HG03135 (cell line): ENCODE data around the gene LZTFL1.

Source experiments
- ATAC-seq: cut with Tn5 transposase; IDR thresholded peaks from one replicate; pipeline ENCODE4 v1.9.1; 2021; ENCODE audit warnings: mild to moderate bottlenecking, moderate library complexity; ENCODE audit not compliant: unreplicated experiment

Gene LZTFL1

DNA sequence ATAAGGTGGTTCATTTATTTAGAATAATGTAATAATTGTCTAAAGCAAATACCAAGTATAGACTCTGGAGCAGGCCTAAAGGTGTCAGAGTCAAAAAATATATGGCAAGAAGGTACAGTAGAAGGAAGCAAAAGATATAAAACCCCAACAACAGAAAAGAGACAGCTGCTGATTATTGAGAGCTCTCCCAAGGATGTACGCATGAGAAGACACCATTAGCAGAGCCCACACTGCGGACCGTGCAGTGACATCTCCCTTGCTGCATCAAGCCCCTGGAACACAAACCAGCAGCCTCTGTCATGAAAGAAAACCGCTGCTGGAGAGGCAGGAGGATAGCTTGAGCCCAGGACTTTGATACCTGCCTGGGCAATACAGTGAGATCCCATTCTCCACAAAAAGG, 27.6 kb downstream of the LZTFL1 start:
- ATAC-seq = no peak

DNA sequence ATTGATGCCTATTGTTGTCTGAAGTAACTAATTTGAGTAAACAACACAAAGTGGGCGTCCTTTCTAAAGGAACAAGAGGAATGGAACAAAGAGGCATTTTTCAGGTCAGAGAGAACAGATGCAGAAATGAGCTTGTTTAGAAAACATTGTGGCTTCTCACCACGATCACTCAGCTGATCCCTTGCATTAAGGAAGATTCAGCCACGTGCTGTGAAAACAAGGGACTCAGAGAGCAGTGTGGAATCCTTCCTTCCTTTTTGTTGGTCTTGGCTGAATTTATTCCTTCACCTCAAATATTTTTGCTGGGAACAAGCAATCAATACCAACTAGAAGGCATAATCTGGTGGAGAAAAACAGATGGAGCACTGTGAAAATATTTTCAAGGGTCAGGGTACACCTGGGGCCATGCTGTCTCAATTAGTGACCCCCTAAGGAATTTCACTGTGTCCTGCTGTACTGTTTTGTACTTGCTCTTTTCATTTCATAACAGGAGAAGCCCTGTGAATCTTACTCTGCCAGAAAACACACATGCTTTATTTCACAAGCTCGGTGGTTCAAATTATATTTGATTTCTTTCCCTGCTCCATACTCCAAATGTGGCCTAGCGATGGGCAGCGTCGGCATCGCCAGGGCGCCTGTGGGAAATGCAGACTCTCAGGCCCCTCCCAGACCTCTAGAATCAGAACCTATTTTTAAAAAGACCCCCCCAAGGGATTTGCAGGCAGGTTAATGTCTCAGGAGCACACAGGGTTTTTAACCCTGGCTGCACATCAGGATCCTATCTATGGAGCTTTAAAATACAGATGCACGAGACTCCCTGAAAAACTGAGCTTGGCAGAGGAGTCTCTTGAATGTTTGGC, 34.0 kb downstream of the LZTFL1 start:
- no peak for ATAC-seq

DNA sequence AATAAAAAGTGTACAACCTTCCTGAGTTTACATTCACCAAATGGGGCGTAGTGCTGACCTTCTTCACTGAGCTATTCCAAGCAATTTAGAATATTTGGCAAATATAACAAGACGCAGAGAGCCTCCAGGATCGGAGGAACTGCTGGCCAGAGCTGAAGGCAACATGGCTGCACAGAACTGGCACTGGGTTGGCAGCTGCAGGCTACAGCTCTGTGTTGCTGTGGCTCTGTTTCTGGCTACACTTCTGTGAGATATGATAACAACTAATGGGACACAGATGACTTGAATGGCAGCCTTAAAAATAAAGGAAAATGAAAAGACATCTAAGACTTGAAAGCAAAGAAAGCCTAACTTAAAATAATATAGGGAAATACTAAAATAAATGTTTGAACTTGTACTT, 34.8 kb downstream of the LZTFL1 start:
- no peak for ATAC-seq

- ATAC-seq = no peak
Measured at GRCh38 chr3:45806072-45806471, 35.8 kb downstream of the LZTFL1 start.

GRCh38 chr3:45803252-45803935, 38.5 kb downstream of the LZTFL1 start:
- no peak for ATAC-seq

DNA sequence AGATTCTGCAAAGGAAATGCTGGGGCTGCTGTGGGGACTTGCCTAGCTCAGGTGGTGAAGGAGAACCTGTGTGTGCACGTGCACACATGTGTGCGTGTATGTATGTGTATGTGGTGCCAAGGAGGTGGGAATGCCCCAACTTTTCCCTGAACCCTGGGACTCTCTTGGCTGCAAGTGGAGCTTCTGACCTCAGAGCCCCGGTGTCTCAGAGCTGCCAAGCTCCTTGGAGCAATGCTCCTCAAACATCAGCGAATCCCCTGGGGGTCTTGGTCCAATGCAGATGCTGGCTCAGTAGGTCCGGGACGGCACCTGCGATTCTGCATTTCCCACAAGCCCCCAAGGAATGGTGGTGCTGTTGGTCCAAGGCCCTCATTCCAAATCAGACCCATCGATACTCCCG, 39.8 kb downstream of the LZTFL1 start:
- ATAC-seq = no peak

GRCh38 chr3:45800611-45801010, 41.3 kb downstream of the LZTFL1 start:
- ATAC-seq = no peak

DNA sequence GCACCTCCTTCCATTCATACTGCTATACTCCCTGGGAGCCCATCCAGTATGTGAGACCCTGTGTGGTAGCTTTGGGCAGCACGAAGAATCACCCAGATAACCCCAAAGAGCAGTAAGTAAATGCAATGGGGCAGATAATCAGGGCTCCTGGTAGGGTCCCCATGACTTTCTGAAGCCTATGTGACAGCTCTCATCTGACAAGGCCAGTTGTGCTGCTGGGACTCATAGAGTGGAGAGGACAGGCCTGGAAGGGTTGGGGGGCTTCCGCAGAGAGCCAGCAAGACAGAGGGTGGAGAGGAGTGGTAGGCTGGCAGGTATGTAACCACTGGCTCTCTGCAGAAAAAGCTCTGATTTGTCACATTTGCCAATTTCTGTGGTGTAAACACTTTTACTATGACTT, 42.3 kb downstream of the LZTFL1 start:
- ATAC-seq = no peak

DNA sequence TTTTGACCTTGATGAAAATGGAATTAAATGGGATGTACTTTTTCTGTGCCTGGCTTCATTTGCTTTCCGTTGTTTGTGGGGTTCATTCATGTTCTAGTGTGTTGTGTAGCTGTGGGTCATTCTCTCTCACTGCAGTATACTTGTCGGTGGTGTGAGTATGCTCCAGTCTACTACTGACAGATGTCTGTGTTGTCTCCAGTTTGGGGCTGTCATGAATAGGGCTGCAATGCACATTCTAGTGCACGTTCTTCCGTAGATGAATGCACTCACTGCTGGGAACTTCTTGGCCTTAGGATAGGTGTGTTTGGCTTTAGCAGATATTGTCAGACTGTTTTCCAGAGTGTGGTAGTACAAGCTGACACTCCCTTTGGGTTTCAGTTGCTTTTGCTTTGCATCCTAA, 43.9 kb downstream of the LZTFL1 start:
- no peak for ATAC-seq

DNA sequence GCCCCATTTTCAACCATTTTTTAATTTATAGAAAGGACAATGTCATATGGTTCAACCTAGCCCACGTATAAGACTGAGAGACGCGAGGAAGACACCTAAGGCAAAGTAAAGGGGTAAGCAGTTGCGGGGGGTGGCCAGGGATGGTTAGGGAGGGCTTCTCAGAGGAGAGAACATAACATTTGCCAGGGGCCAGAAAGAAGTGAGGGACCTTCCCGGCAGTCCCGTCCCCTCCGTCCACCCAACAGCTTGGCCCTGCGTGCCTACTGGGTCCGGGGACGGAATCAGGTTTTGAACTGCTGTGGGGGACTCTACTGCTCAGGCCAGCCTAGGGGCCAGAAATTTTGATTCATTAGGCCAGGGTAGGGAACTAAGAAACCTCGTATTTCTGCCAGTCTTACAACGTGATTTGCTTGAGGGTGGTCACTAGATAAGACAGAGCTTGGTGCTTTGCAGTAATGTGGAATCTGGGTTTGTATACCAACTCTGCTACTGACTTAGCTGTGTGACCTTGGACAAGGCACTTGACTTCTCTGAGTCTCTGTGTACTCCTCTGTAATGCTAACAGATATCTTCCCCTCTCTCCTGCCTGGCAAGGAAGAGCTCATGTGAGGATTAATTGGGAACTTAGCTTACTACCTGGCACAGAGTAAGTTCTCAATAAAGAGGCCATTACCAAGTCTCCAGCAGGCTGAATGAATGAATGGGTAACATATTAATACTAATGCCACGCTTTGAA, 44.8 kb downstream of the LZTFL1 start:
- no peak for ATAC-seq

DNA sequence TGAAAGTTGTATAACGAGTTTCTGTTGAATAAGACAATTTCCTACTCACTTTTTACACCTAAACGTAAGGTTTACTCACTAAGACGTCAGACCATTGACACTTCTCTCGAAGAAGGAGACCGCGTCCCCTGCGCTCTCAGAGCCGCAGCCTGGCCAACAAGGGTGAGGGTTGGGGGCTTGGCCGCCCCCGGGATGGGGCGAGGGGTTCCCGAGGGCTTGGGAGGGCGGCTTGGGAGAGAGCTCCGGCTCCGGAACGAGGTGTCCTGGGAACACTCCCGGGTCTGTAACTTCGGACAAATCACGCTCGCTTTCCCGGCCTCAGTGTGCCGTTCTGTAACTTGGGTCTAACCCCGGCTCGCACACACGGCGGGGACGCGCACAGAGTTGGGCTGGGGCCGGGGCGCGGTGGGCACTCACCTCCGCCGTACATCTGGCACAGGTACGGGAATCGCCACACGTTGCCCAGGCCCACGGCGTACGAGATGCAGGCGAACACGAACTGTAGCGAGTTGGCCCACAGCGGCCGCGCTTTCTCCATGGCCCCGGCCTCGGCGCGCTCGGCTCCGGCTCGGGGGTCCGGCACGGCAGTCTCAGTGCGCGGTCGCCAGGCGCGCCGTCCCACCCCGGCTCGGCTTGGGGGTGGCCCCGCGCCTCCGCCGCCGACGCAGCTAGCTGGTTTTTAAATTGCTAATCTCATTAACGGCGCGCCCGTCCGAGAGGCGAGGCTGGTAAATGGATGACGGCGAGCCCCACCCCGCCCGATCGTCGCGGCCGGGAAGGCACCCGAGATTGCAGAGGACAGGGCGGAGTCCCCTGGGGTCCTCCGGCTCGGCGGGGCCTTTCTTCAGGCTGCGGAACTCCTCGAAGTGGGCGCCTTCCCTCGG, 45.8 kb downstream of the LZTFL1 start, which contains the start of gene SLC6A20:
Gene SLC6A20, minus strand, starts transcription at position 655 of the 884 bp plus-strand sequence. Its CDS starts 117 bp downstream, at position 538.
- ATAC-seq = no peak

DNA sequence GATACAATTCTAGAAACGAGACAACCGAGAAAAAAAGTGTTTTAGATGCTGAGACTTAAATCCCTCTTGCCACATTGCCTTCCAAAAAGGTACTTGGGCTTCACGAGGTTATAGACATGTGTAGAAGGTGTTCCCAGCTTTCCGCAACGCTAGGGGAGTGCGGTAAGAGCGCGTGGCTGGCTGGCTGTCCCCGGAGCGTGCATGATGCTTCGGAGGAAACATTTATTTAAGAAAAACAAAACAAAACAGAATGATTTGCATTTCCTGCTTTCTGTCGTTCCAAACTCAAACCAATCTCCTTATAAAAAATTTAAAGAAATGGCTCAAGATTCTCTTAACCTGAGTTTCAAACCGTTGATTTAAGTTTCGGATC, 46.4 kb downstream of the LZTFL1 start:
- ATAC-seq = no peak

GRCh38 chr3:45794660-45795059, 47.3 kb downstream of the LZTFL1 start:
- no peak for ATAC-seq

DNA sequence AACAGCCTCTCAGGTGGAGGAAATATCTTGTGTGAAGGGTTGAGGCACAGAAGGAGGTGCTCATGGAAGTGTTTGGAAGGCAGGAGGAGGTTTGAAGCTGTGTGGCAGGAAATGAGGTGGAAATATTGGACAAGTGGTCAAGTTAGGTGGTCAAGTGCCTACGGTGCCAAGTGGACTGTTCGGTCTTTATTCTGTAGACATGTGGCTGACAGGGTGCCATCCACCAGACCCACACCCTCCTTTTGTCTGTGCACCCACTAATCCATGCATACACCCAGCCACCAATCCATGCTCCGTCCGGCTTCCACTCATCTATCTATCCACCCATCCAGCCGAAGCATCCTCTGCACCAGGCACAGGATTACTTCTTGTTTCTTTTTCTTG, 47.8 kb downstream of the LZTFL1 start:
- no peak for ATAC-seq

DNA sequence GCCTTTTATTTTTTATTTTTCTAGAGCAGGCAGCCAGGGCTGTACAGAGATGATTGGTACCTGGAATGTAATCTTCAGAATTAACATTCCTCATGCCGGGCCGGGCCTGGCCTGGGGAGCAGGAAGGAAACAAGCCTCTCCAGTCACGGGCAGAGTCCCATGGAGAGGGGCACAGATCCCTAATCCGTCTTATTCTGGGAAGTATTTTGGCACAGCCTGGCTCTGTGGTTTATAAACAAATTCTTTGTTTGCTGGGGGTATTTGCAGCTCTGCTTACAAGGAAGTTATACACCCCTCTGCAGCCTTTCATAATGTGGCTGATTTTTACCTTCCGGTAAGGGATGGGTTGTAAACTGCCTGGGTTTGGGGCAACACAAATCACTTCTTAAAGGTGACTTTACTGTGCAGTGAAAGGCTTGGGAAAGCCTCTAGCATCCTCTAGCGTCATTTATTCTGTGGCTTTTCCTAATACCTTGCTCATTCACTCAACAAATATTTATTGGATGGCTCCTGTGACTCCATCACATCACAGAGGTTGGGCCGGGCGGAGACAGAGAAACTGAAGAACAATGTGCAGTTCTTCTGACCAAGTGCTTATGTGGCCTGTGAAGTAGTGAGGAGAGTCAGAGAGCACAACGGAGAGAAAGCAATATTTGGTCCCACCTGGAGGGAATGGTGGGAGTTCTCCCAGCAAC, 48.3 kb downstream of the LZTFL1 start:
- no peak for ATAC-seq

GRCh38 chr3:45792516-45793172, 49.3 kb downstream of the LZTFL1 start:
- ATAC-seq = no peak

GRCh38 chr3:45792036-45792435, 49.9 kb downstream of the LZTFL1 start:
- ATAC-seq = no peak

GRCh38 chr3:45790596-45790995, 51.3 kb downstream of the LZTFL1 start:
- ATAC-seq = no peak

DNA sequence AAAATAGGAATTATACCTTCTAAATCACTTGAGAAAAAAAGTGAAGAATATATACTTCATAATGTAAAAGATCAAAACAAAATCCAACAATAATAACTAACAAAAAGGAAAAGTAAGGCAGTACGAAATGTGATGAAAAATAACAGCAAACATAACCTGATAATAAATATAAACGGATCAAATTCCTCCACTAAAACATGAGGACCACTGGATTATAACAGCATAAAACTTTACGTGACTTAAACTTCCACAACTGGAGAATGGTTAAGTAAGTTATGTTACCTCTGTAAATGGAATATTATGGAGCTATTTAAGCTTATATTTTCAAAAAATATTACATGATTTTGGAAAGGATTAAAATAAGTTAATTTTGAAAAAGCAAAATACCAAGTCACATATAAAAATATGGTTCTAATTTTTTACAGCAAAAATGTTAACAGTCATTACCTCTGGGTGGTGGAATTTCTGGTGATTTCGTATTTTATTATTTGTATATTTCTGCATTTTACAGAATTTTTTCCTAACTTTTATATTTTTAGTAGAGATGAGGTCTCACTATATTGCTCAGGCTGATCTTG, 52.6 kb downstream of the LZTFL1 start:
- ATAC-seq = no peak
